Stimulated activated effector memory CD8-positive, alpha-beta T cell treated with anti-CD3 and anti-CD28 coated beads, Interleukin-12 subunit alpha, Interleukin-12 subunit beta, amount 100 ng/mL, for 72 hours (primary cell): Measurements from ENCODE around the gene KRT83.
"Not testable (repeated sequence)": the region's sequence is repeated elsewhere in the genome, so short reads cannot be mapped to it uniquely, and the experiment has no call there.

Experiments used
- ATAC-seq: fragments of 150-1000 bp; cut with Tn5 transposase; 2 replicates; pipeline ENCODE4 v1.10.0; 2021
- DNase-seq, 2 donors: peaks; one replicate each; pipeline ENCODE4 v3.0.0; 2021 to 2022; ENCODE audit warnings: low spot score in 2 of 2
- H3K27ac Mint-ChIP-seq: one replicate; pipeline ENCODE4 v1.8.0; 2022; ENCODE audit warnings: mild to moderate bottlenecking, mixed read lengths
- H3K36me3 Mint-ChIP-seq: one replicate; pipeline ENCODE4 v1.8.0; 2022; ENCODE audit warnings: mild to moderate bottlenecking, mixed read lengths
- H3K4me1 Mint-ChIP-seq: one replicate; pipeline ENCODE4 v1.8.0; 2022; ENCODE audit warnings: mixed read lengths
- H3K4me3 Mint-ChIP-seq: one replicate; pipeline ENCODE4 v1.8.0; 2022; ENCODE audit warnings: mild to moderate bottlenecking, mixed read lengths
- H3K9me3 Mint-ChIP-seq: one replicate; pipeline ENCODE4 v1.8.0; 2022; ENCODE audit warnings: mixed read lengths

KRT83 gene

GRCh38 chr12:52311285-52311648, 9.9 kb downstream of the KRT83 start:
- Mint-ChIP-seq H3K4me3 (no peak overlapping the region), H3K4me1 (peaks cover 18% of the 10 kb centered on the region), H3K27ac (no peak overlapping the region), H3K9me3 (no peaks in the 10 kb centered on the region), H3K36me3 (no peaks in the 10 kb centered on the region)
- no peak for DNase-seq
- no peak for ATAC-seq

GRCh38 chr12:52310622-52311284, 10.4 kb downstream of the KRT83 start:
- Mint-ChIP-seq H3K36me3 (no peaks in the 10 kb centered on the region), H3K27ac (no peak overlapping the region), H3K9me3 (no peaks in the 10 kb centered on the region), H3K4me3 (no peak overlapping the region), H3K4me1 (peaks cover 23% of the 10 kb centered on the region)
- ATAC-seq (no peak), DNase-seq (no peak)

DNA sequence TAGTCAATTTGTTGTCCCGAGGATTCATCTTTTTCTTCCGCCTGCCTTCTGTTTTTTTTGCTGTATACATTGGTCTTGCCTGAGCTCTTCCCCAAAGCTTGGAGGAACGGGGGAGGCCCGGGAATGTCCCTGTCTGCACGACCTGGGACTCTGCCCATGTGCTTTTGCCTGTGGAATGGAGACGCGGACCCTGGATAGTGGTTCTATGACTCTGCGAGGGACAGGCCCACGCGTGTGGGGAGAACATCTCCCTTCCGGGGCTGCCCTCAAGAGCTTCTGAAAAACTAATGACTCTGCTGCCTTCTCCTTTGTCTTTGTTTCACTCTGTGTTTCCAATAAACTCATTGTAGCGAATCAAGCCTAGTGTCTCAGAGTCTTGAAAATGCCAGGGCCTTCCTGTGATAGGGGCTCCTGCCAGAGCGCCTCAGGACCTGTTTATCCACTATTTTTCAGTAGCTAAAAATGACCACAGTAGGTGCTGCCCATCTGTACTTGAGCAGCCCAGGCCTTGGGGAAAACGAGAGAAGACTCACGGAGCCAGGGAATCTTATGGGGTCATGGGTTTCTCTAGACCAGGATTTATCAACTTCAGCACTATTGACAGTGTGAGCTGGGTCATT, 12.3 kb downstream of the KRT83 start:
- H3K9me3 Mint-ChIP-seq: no peaks in the 10 kb centered on the region
- peaks cover 39% of the 10 kb centered on the region for H3K4me1 Mint-ChIP-seq
- DNase-seq (no peak), ATAC-seq (no peak)
- no peak overlapping the region for H3K27ac Mint-ChIP-seq
- H3K4me3 Mint-ChIP-seq: peak overlapping the region; percentile 61
- H3K36me3 Mint-ChIP-seq: no peaks in the 10 kb centered on the region

- Mint-ChIP-seq H3K36me3 (no peaks in the 10 kb centered on the region), H3K4me3 (peak overlapping the region; percentile 61), H3K4me1 (peaks cover 33% of the 10 kb centered on the region), H3K27ac (no peak overlapping the region), H3K9me3 (no peaks in the 10 kb centered on the region)
- ATAC-seq (peak; percentile 77), DNase-seq (peak; percentile 30 to 62)
These were observed 13.1 kb downstream of the KRT83 start for GRCh38 chr12:52307836-52308805.

DNA sequence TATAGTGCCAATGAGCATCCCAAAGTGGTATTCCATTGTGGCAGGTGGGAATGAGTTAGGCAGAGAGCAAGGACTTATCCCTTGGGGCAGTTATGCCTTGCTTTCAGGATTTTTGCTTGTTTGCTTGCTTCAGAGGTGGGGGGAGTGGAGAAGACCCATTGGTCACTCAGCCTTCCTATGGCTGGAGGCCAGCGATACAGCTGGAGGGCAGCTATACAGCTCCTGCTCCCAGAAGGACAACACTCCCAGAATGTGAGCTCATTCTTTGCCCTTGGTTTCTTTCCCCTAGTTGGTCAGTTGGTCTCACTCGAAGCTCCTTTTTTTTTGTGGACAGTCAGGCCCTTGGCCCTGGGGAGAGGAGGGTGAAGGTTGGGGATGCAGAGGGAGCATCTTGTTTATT, 14.5 kb downstream of the KRT83 start:
- Mint-ChIP-seq H3K36me3 (no peaks in the 10 kb centered on the region), H3K4me3 (no peak overlapping the region), H3K9me3 (no peaks in the 10 kb centered on the region), H3K4me1 (peaks cover 33% of the 10 kb centered on the region), H3K27ac (no peak overlapping the region)
- ATAC-seq (no peak), DNase-seq (no peak)

DNA sequence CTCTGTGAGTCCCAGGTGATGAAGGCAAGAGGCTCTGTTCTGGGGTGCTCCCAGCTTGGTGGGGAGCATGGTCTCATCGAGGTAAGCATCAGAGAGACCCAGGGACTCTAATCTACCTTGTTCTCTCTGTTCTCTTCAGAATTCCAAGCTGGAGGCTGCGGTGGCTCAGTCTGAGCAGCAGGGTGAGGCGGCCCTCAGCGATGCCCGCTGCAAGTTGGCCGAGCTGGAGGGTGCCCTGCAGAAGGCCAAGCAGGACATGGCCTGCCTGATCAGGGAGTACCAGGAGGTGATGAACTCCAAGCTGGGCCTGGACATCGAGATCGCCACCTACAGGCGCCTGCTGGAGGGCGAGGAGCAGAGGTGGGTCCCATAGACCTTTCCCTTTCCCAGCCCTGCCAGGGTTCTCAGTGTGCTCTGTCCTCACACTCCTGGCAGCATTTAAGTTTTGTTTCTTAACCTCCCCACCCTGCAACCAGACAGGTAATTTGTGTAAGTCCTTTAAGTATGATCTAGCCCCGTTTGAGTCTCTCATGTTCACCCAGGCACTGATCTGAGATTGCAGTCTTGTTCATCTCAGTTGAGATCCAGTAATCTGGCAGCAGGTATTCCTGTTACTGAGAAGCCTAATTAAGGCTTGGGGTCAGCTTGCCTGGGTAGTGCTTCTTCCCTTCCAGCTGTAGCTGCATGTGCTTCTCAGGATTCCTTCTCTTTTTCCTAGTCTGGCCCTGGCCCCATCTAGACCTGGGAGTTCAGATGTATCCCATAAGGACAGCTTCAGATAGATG, 15.1 kb downstream of the KRT83 start:
- H3K4me3 Mint-ChIP-seq: no peak overlapping the region
- no peaks in the 10 kb centered on the region for H3K9me3 Mint-ChIP-seq
- H3K4me1 Mint-ChIP-seq: peaks cover 33% of the 10 kb centered on the region
- H3K27ac Mint-ChIP-seq: no peak overlapping the region
- H3K36me3 Mint-ChIP-seq: no peaks in the 10 kb centered on the region
- ATAC-seq: no peak
- DNase-seq: no peak

- Mint-ChIP-seq H3K27ac (peak overlapping the region; percentile 29), H3K4me3 (peak overlapping the region; percentile 20), H3K4me1 (peaks cover 33% of the 10 kb centered on the region)
- ATAC-seq: peak; percentile 79
- DNase-seq: peak in 1 of 2 donors; percentile 64
- not testable (repeated sequence) for H3K9me3 Mint-ChIP-seq, H3K36me3 Mint-ChIP-seq
These were observed 16.2 kb downstream of the KRT83 start for GRCh38 chr12:52304941-52305411.

- ATAC-seq, H3K9me3 Mint-ChIP-seq, H3K27ac Mint-ChIP-seq, DNase-seq, H3K4me3 Mint-ChIP-seq, H3K36me3 Mint-ChIP-seq: not testable (repeated sequence)
- peaks cover 22% of the 10 kb centered on the region for H3K4me1 Mint-ChIP-seq
These were observed 18.8 kb downstream of the KRT83 start for GRCh38 chr12:52302242-52302914.

- ATAC-seq, H3K4me3 Mint-ChIP-seq, H3K36me3 Mint-ChIP-seq, H3K9me3 Mint-ChIP-seq, DNase-seq, H3K27ac Mint-ChIP-seq: not testable (repeated sequence)
- H3K4me1 Mint-ChIP-seq: peaks cover 22% of the 10 kb centered on the region
These were observed 19.5 kb downstream of the KRT83 start for GRCh38 chr12:52301721-52302120.

DNA sequence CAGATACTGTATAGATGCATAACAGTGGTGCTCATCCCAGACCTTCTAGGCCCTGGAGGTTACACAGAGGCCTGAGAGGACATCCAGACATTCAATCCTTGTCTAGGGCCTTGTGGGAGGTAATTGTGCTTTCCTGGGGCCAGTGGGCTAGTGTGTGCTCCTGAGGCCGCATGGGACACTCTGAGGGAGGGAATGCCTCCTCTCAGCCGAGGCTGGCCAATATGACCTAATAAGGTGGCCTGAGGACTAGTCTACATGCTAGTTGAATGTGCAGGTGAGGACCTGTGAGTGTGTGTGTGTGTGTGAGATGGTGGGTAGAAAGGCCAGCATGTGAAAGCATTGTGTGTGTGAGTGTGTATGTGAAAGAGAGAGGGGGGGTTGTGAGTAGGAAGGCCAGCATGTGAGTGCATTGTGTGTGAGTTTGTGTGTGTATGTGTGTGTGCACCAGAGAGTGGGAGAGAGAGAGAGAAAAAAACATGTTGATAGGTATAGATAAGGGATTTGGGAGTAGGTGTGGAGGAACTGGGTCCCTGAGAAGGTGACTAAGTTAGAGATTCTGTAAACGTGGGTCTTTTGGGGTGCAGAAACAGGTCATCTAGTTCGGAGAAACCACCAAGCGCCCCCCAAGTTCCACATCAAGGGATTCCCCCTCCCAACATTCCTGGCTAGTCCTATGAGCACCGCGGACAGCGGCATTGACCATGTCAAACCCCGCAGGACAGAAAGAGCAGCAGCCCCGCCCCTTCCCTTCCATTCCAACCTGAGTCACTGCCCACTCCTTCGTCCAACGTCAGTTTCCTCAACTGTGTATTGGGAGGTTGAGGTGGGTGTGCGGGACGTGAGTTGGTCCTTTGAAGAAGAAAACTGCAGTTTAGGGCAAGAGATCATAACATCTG, 20.2 kb downstream of the KRT83 start:
- peaks cover 20% of the 10 kb centered on the region for H3K4me1 Mint-ChIP-seq
- DNase-seq: no peak

DNA sequence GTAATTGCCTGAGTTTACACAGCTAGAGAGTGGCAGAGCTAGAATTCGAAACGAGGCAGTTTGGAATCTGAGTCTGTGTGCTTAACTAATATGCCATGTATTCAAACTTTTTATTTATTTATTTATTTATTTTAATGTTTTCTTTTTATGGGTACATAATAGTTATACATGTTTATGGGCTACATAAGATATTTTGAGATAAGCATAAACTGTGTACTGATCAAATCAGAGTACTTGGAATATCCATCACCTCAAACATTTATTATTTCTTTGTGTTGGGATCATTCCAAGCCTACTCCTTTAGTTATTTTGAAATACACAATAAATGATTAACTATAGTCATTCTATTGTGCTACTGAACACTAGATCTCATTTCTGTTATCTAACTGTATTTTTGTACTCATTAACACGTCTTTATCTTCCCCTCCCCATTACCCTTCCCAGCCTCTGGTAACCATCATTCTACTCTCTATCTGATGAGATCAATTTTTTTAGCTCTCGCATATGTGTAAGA, 22.5 kb downstream of the KRT83 start:
- Mint-ChIP-seq H3K4me3 (no peak overlapping the region), H3K36me3 (no peaks in the 10 kb centered on the region), H3K27ac (no peak overlapping the region), H3K4me1 (no peaks in the 10 kb centered on the region), H3K9me3 (no peaks in the 10 kb centered on the region)
- no peak for DNase-seq
- ATAC-seq: no peak

More for the DNA sequence above, 20.2 kb downstream of the KRT83 start:
- Mint-ChIP-seq H3K36me3 (no peaks in the 10 kb centered on the region), H3K4me3 (no peak overlapping the region), H3K27ac (no peak overlapping the region), H3K9me3 (no peaks in the 10 kb centered on the region)
- ATAC-seq: no peak

DNA sequence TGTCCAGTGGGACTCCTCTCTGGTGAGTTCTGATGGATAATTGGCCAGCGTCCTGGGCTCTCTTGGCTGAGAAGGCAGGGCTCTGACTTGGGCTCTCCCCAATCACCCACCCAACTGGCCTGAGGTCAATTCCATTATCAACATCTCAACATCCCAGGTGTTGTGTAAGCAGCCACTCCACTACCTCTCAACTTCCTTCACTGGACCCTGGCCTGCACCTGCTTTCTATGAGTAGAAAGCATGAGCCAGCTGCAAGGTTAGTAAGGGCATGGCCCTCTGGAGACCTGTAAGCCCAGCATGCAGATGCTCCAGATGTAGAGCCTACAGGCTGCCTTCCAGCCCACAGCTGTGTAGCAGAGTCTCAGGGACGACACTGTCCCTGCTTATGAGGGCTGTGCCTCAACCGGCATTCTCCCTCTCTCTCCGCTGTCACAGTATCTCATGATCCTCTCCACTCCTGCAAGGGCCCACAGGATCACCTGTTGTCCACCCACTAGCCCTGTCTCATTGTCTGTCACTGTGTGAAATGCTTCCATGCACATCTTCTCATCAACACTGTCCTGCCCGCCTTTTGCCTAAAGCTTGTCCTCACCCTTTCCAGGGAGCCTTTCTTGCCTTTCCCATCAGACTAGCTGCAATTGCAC, 24.5 kb downstream of the KRT83 start:
- Mint-ChIP-seq H3K9me3 (no peaks in the 10 kb centered on the region), H3K4me3 (no peak overlapping the region), H3K27ac (no peak overlapping the region), H3K4me1 (no peaks in the 10 kb centered on the region), H3K36me3 (no peaks in the 10 kb centered on the region)
- DNase-seq: no peak
- peak; percentile 19 for ATAC-seq

DNA sequence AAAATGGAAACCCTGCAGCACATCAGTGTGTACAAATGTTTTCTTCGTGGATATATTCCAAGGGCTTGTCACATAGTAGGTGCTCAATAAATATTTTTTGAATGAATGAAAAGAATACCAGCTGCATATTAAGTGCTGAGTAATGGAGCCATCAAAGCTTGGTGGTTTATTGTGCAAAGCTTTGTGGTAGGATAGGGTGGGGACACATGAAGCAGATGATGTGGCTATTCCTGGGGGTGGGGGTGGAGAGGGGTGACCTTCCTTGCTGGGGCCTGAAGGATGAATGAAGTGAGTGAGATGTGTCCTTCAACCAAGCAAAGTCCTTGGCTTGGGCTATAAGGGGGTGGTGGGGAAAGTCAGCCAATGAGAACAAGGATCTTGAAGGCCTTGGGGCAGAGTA, 25.5 kb downstream of the KRT83 start:
- DNase-seq: no peak
- Mint-ChIP-seq H3K9me3 (no peaks in the 10 kb centered on the region), H3K4me3 (no peak overlapping the region)

More for the DNA sequence above, 25.5 kb downstream of the KRT83 start:
- no peak for ATAC-seq
- H3K4me1 Mint-ChIP-seq: no peaks in the 10 kb centered on the region
- no peak overlapping the region for H3K27ac Mint-ChIP-seq
- H3K36me3 Mint-ChIP-seq: no peaks in the 10 kb centered on the region
